Left lung (tissue), 10 donors: Measurements from ENCODE around the gene VILL. TPM values are rescaled to one million over a fixed set of nuclear protein-coding genes. Genes with fewer than 3 reads are reported as not detected.

Source experiments
- ATAC-seq: fragments of 200-7000 bp; cut with Tn5 transposase; one replicate; pipeline ENCODE4 v1.9.1; 2020; ENCODE audit warnings: moderate library complexity
- DNase-seq, 4 donors: peaks; one replicate each; pipeline ENCODE4 v3.0.0-alpha.2; 2013 to 2020
- H3K27ac ChIP-seq, 2 donors: fragments of 200-600 bp; sonication (generic) in 1 of 2; one replicate each; pipeline versions ENCODE4 v1.5.0 to v1.8.0; 2020 to 2021
- H3K27me3 ChIP-seq, 2 donors: fragments of 200-600 bp; sonication (generic) in 1 of 2; one replicate each; pipeline versions ENCODE4 v1.5.0 to v1.8.0; 2020 to 2021
- H3K36me3 ChIP-seq, 2 donors: fragments of 200-600 bp; sonication (generic) in 1 of 2; one replicate each; pipeline versions ENCODE4 v1.5.0 to v1.8.0; 2020 to 2021
- H3K4me1 ChIP-seq, 2 donors: fragments of 200-600 bp; one replicate each; pipeline ENCODE4 v1.8.0; 2021
- H3K4me3 ChIP-seq, 2 donors: fragments of 200-600 bp; sonication (generic) in 1 of 2; one replicate each; pipeline versions ENCODE4 v1.5.0 to v1.8.0; 2020 to 2021; ENCODE audit warnings: mild to moderate bottlenecking in 1 of 2
- H3K9me3 ChIP-seq, 2 donors: fragments of 200-600 bp; sonication (generic) in 1 of 2; one replicate each; pipeline versions ENCODE4 v1.5.0 to v1.8.0; 2020 to 2021
- intact Hi-C, 2 donors: fragments of 100-400 bp; cut with DNase I; formaldehyde crosslinking; loops; one replicate each; pipeline versions ENCODE4 v1.11.2 to v1.14.2; 2022
- polyA plus RNA-seq, 6 donors: library from polyadenylated mRNA; unstranded; fragments of 120-200 nt; gene quantifications; one replicate each; pipeline ENCODE4 v1.2.1, GENCODE V29; 2013; ENCODE audit not compliant: insufficient read length in 6 of 6
- total RNA-seq, 2 donors: library from RNA; stranded (reverse); fragmentation: NEBNext Ultra II Directional; extraction: Animal tissue kit (Norgen Biotek cat#: 25700); gene quantifications; one replicate each; pipeline ENCODE4 v1.2.1, GENCODE V29; 2021
- TF ChIP-seq, protein P1 (sequence below), 2 donors: fragments of 200-600 bp; sonication (generic) in 1 of 2; IDR thresholded peaks; one replicate each; pipeline versions ENCODE4 v1.5.0 to v1.8.0; 2021; ENCODE audit warnings: antibody characterized with exemption in 2 of 2
- donor health status: DM: no; HTN: yes; CAD: no.
- donor health status: DM: no; HTN: no; CAD: no.

The VILL gene
- total and polyA plus RNA-seq, 8 donors: 19.5 to 36.9 (median 25.1) TPM

GRCh38 chr3:37996785-37997301 is 6.3 kb downstream of the VILL start:
- DNase-seq (peak in 2 of 4 donors; percentile 64 to 77), ATAC-seq (peak; percentile 55)
- TF ChIP-seq, protein P1, sequence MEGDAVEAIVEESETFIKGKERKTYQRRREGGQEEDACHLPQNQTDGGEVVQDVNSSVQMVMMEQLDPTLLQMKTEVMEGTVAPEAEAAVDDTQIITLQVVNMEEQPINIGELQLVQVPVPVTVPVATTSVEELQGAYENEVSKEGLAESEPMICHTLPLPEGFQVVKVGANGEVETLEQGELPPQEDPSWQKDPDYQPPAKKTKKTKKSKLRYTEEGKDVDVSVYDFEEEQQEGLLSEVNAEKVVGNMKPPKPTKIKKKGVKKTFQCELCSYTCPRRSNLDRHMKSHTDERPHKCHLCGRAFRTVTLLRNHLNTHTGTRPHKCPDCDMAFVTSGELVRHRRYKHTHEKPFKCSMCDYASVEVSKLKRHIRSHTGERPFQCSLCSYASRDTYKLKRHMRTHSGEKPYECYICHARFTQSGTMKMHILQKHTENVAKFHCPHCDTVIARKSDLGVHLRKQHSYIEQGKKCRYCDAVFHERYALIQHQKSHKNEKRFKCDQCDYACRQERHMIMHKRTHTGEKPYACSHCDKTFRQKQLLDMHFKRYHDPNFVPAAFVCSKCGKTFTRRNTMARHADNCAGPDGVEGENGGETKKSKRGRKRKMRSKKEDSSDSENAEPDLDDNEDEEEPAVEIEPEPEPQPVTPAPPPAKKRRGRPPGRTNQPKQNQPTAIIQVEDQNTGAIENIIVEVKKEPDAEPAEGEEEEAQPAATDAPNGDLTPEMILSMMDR (IDR thresholded peaks at IDR 0.05): peak; percentile 78 to 98
- H3K4me1 ChIP-seq: peaks cover 8 to 72% of the 10 kb centered on the region in 2 donors
- intact Hi-C loops: no loop called here
- no peak overlapping the region for H3K27ac ChIP-seq
- H3K27me3 ChIP-seq: no peaks in the 10 kb centered on the region
- no peak overlapping the region for H3K4me3 ChIP-seq
- no peaks in the 10 kb centered on the region for H3K9me3 ChIP-seq
- H3K36me3 ChIP-seq: peaks cover 0 to 23% of the 10 kb centered on the region in 2 donors

- Histone ChIP-seq H3K4me3 (no peak overlapping the region), H3K36me3 (peaks cover 0 to 28% of the 10 kb centered on the region in 2 donors), H3K27ac (peak overlapping the region in 1 of 2 donors; percentile 95), H3K4me1 (peaks cover 8 to 67% of the 10 kb centered on the region in 2 donors), H3K27me3 (no peaks in the 10 kb centered on the region), H3K9me3 (no peaks in the 10 kb centered on the region)
- DNase-seq (peak in 1 of 4 donors; percentile 34), ATAC-seq (no peak)
- TF ChIP-seq, protein P1 (IDR thresholded peaks at IDR 0.05): no peak
- intact Hi-C loops: no loop called here
Measured at GRCh38 chr3:37997342-37997741, 6.8 kb downstream of the VILL start.

DNA sequence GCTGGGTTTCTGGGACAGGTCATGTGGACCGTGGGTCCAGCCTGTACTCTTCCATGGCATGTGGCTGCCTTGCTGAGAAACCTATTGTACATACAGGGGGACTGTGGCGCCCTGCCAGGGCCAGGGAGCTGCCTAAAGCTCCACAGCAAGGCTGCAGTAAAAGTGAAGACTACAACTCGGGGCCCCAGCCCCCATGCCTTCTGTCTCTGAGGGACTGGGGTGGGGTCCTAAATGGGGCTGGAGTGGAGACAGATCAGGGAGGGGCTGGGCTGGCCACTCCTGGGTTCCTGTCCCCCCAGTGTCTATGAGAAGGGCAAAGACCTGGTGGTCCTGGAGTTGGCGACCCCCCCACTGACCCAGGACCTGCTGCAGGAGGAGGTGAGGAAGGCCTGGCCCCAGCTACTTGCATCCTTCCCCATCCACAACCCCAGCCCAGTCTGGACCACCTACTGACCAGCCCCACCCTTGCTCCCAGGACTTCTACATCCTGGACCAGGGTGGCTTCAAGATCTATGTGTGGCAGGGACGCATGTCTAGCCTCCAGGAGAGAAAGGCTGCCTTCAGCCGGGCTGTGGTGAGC is 7.3 kb downstream of the VILL start:
- Histone ChIP-seq H3K4me1 (peaks cover 8 to 62% of the 10 kb centered on the region in 2 donors), H3K36me3 (peaks cover 0 to 33% of the 10 kb centered on the region in 2 donors), H3K27ac (peak overlapping the region; percentile 90 to 95), H3K27me3 (no peaks in the 10 kb centered on the region), H3K9me3 (no peaks in the 10 kb centered on the region), H3K4me3 (peak overlapping the region; percentile 40 to 43)
- TF ChIP-seq, protein P1 (IDR thresholded peaks at IDR 0.05): no peak
- intact Hi-C loops: no loop called here
- ATAC-seq (no peak), DNase-seq (peak in 1 of 4 donors; percentile 44)

GRCh38 chr3:37999836-38000235 is 9.2 kb downstream of the VILL start:
- ATAC-seq: no peak
- TF ChIP-seq, protein P1 (IDR thresholded peaks at IDR 0.05): no peak
- no peaks in the 10 kb centered on the region for H3K9me3 ChIP-seq
- peak in 1 of 4 donors; percentile 20 for DNase-seq
- intact Hi-C loops: no loop called here
- H3K27me3 ChIP-seq: no peaks in the 10 kb centered on the region
- H3K27ac ChIP-seq: no peak overlapping the region
- no peak overlapping the region for H3K4me3 ChIP-seq
- peaks cover 0 to 38% of the 10 kb centered on the region in 2 donors for H3K36me3 ChIP-seq
- peaks cover 12 to 61% of the 10 kb centered on the region in 2 donors for H3K4me1 ChIP-seq

DNA sequence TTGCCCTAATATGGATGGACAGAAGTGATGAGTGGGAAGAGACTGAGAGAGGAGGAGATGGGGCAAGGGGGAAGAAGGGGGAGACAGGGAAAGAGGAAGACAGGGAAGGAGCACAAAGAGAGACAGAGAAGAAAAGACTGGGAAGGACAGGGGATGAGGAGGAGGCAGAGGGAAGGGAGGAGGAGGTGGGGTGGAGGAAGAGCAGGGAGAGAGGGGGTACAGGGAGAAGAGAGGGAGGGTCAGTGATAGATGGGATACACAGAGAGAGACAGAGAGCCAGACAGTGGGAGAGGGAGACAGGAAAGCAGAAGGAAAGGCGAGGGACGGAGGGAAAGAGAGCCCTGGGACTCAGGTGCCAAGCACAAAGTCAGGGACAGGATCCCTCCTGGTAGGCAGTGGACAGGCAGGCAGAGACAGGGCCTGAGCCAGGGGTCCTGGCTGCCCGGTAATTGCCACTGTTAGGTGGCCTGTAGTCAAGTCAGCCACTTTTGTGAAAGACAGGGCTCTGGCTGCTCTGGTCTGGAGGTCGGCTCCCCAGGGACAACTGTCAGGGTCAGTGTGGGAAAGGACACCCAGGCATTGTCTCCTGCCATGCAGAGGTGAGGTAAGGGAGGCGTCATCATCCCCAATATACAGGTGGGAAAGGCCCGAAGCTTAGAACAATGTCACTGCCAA is 9.8 kb downstream of the VILL start:
- no peak overlapping the region for H3K27ac ChIP-seq
- H3K4me3 ChIP-seq: no peak overlapping the region
- peak in 1 of 4 donors; percentile 28 for DNase-seq
- H3K36me3 ChIP-seq: peaks cover 0 to 41% of the 10 kb centered on the region in 2 donors
- TF ChIP-seq, protein P1 (IDR thresholded peaks at IDR 0.05): no peak
- H3K4me1 ChIP-seq: peaks cover 13 to 59% of the 10 kb centered on the region in 2 donors
- intact Hi-C loops: no loop called here
- ATAC-seq: no peak
- no peaks in the 10 kb centered on the region for H3K27me3 ChIP-seq
- H3K9me3 ChIP-seq: no peaks in the 10 kb centered on the region
